ENCODE measurements around the gene GOLGA7B. TPM values are rescaled to one million over a fixed set of nuclear protein-coding genes. Genes with fewer than 3 reads are reported as not detected.

GOLGA7B gene
- total RNA-seq, 1 donor from 2014 or later: 2.5 TPM

- Mint-ChIP-seq H3K36me3 (ENCODE audit: low read depth, unreplicated experiment) (no peaks in the 10 kb centered on the region), H3K27me3 (ENCODE audit: unreplicated experiment) (peaks cover 2% of the 10 kb centered on the region), H3K27ac (ENCODE audit: unreplicated experiment) (no peak overlapping the region), H3K4me1 (ENCODE audit: unreplicated experiment) (peaks cover 5% of the 10 kb centered on the region), H3K9me3 (ENCODE audit: unreplicated experiment) (no peaks in the 10 kb centered on the region), H3K4me3 (ENCODE audit: unreplicated experiment) (no peak overlapping the region)
- no peak for TF ChIP-seq CTCF (IDR thresholded peaks at IDR 0.05; ENCODE audit: unreplicated experiment)
- no peak for DNase-seq (ENCODE audit: low spot score)
These were observed 46.3 kb downstream of the GOLGA7B start for GRCh38 chr10:97895915-97896314.

GRCh38 chr10:97896756-97897358 is 47.2 kb downstream of the GOLGA7B start:
- H3K27ac Mint-ChIP-seq (ENCODE audit: unreplicated experiment): no peak overlapping the region
- H3K4me1 Mint-ChIP-seq (ENCODE audit: unreplicated experiment): peaks cover 5% of the 10 kb centered on the region
- TF ChIP-seq CTCF (IDR thresholded peaks at IDR 0.05; ENCODE audit: unreplicated experiment): no peak
- no peaks in the 10 kb centered on the region for H3K36me3 Mint-ChIP-seq (ENCODE audit: low read depth, unreplicated experiment)
- DNase-seq (ENCODE audit: low spot score): no peak
- no peaks in the 10 kb centered on the region for H3K9me3 Mint-ChIP-seq (ENCODE audit: unreplicated experiment)
- H3K27me3 Mint-ChIP-seq (ENCODE audit: unreplicated experiment): peaks cover 2% of the 10 kb centered on the region
- no peak overlapping the region for H3K4me3 Mint-ChIP-seq (ENCODE audit: unreplicated experiment)

- H3K27ac Mint-ChIP-seq (ENCODE audit: unreplicated experiment): no peak overlapping the region
- H3K36me3 Mint-ChIP-seq (ENCODE audit: low read depth, unreplicated experiment): no peaks in the 10 kb centered on the region
- H3K27me3 Mint-ChIP-seq (ENCODE audit: unreplicated experiment): peaks cover 2% of the 10 kb centered on the region
These were observed 48.8 kb downstream of the GOLGA7B start for GRCh38 chr10:97898429-97898828.

GRCh38 chr10:97901381-97901780 is 51.7 kb downstream of the GOLGA7B start:
- Mint-ChIP-seq H3K27ac (ENCODE audit: unreplicated experiment) (no peak overlapping the region), H3K27me3 (ENCODE audit: unreplicated experiment) (no peaks in the 10 kb centered on the region), H3K36me3 (ENCODE audit: low read depth, unreplicated experiment) (peaks cover 3% of the 10 kb centered on the region), H3K4me3 (ENCODE audit: unreplicated experiment) (no peak overlapping the region), H3K9me3 (ENCODE audit: unreplicated experiment) (no peaks in the 10 kb centered on the region), H3K4me1 (ENCODE audit: unreplicated experiment) (no peaks in the 10 kb centered on the region)
- DNase-seq (ENCODE audit: low spot score): no peak
- TF ChIP-seq CTCF (IDR thresholded peaks at IDR 0.05; ENCODE audit: unreplicated experiment): no peak

More at GRCh38 chr10:97898429-97898828, 48.8 kb downstream of the GOLGA7B start:
- H3K4me1 Mint-ChIP-seq (ENCODE audit: unreplicated experiment): peaks cover 5% of the 10 kb centered on the region
- no peak for DNase-seq (ENCODE audit: low spot score)
- no peak overlapping the region for H3K4me3 Mint-ChIP-seq (ENCODE audit: unreplicated experiment)
- H3K9me3 Mint-ChIP-seq (ENCODE audit: unreplicated experiment): no peaks in the 10 kb centered on the region
- no peak for TF ChIP-seq CTCF (IDR thresholded peaks at IDR 0.05; ENCODE audit: unreplicated experiment)

- Mint-ChIP-seq H3K9me3 (ENCODE audit: unreplicated experiment) (no peaks in the 10 kb centered on the region), H3K27me3 (ENCODE audit: unreplicated experiment) (no peaks in the 10 kb centered on the region), H3K36me3 (ENCODE audit: low read depth, unreplicated experiment) (peaks cover 4% of the 10 kb centered on the region), H3K4me1 (ENCODE audit: unreplicated experiment) (no peaks in the 10 kb centered on the region), H3K27ac (ENCODE audit: unreplicated experiment) (no peak overlapping the region), H3K4me3 (ENCODE audit: unreplicated experiment) (no peak overlapping the region)
- DNase-seq (ENCODE audit: low spot score): no peak
- TF ChIP-seq CTCF (IDR thresholded peaks at IDR 0.05; ENCODE audit: unreplicated experiment): no peak
These were observed 53.7 kb downstream of the GOLGA7B start for GRCh38 chr10:97903128-97904017.

Measured in endothelial cell (in vitro differentiated cells).